ENCODE measurements around the gene RNF115. TPM values are rescaled to one million over a fixed set of nuclear protein-coding genes. Genes with fewer than 3 reads are reported as not detected.

RNF115 gene
- total RNA-seq, 4 donors from 2014 or later, result 37.8 to 46.3 (median 40.3) TPM

GRCh38 chr1:145788580-145788979 is 35.3 kb downstream of the RNF115 start:
- H3K4me1 ChIP-seq, result peaks cover 6 to 17% (median 14%) of the 10 kb centered on the region in 4 donors
- no peaks in the 10 kb centered on the region for H3K9me3 ChIP-seq
- no peak overlapping the region for H3K27ac ChIP-seq (replicated peaks in 1 of 4)
- H3K27me3 ChIP-seq, result no peaks in the 10 kb centered on the region
- 96% methylated on average over 3 of the region's 3 CpGs for WGBS
- TF ChIP-seq EP300 (IDR thresholded peaks at IDR 0.05) (no peak), POLR2AphosphoS5 (IDR thresholded peaks at IDR 0.05) (no peak), CTCF (IDR thresholded peaks at IDR 0.05) (no peak), POLR2A (IDR thresholded peaks at IDR 0.05; ENCODE audit: low read depth) (no peak)
- DNase-seq (ENCODE audit: extremely low spot score), result no peak
- H3K4me3 ChIP-seq, result no peak overlapping the region
- intact Hi-C loops (cut with DNase I), result loop anchor here (5.0 kb wide), 1 partner anchor 39 kb away; no protein-coding TSS in a partner anchor
- peaks cover 0 to 25% (median 8%) of the 10 kb centered on the region in 4 donors for H3K36me3 ChIP-seq

GRCh38 chr1:145786271-145786670 is 37.6 kb downstream of the RNF115 start:
- no peak for DNase-seq (ENCODE audit: extremely low spot score)
- H3K36me3 ChIP-seq, result peaks cover 0 to 14% (median 7%) of the 10 kb centered on the region in 4 donors
- no peak for TF ChIP-seq POLR2A (IDR thresholded peaks at IDR 0.05; ENCODE audit: low read depth)
- TF ChIP-seq EP300 (IDR thresholded peaks at IDR 0.05), result no peak
- no peak for TF ChIP-seq POLR2AphosphoS5 (IDR thresholded peaks at IDR 0.05)
- no peak for TF ChIP-seq CTCF (IDR thresholded peaks at IDR 0.05)
- no peak overlapping the region for H3K4me3 ChIP-seq
- no peaks in the 10 kb centered on the region for H3K27me3 ChIP-seq
- H3K9me3 ChIP-seq, result no peaks in the 10 kb centered on the region
- H3K4me1 ChIP-seq, result peaks cover 15 to 27% (median 24%) of the 10 kb centered on the region in 4 donors
- intact Hi-C loops (cut with DNase I), result loop anchor here (5.0 kb wide), 1 partner anchor 41 kb away; no protein-coding TSS in a partner anchor
- peak overlapping the region; percentile 81 to 84 (median 82) for H3K27ac ChIP-seq (replicated peaks in 1 of 4)
- 0% methylated on average over 1 of the region's 1 CpG for WGBS

GRCh38 chr1:145785547-145785946 is 38.3 kb downstream of the RNF115 start:
- intact Hi-C loops (cut with DNase I), result loop anchor here (5.0 kb wide), 1 partner anchor 42 kb away; no protein-coding TSS in a partner anchor
- WGBS, result 73% methylated on average over 1 of the region's 1 CpG
- TF ChIP-seq EP300 (IDR thresholded peaks at IDR 0.05) (no peak), POLR2A (IDR thresholded peaks at IDR 0.05; ENCODE audit: low read depth) (no peak), POLR2AphosphoS5 (IDR thresholded peaks at IDR 0.05) (no peak), CTCF (IDR thresholded peaks at IDR 0.05) (no peak)
- Histone ChIP-seq H3K27ac (replicated peaks in 1 of 4) (peak overlapping the region; percentile 81 to 84 (median 82)), H3K4me3 (no peak overlapping the region), H3K9me3 (no peaks in the 10 kb centered on the region), H3K27me3 (no peaks in the 10 kb centered on the region), H3K4me1 (peaks cover 15 to 32% (median 30%) of the 10 kb centered on the region in 4 donors), H3K36me3 (peaks cover 0 to 14% (median 7%) of the 10 kb centered on the region in 4 donors)
- no peak for DNase-seq (ENCODE audit: extremely low spot score)

- TF ChIP-seq CTCF (IDR thresholded peaks at IDR 0.05) (no peak), POLR2AphosphoS5 (IDR thresholded peaks at IDR 0.05) (peak in 1 of 2 donors; percentile 73), POLR2A (IDR thresholded peaks at IDR 0.05; ENCODE audit: low read depth) (no peak), EP300 (IDR thresholded peaks at IDR 0.05) (no peak)
- WGBS, result 46% methylated on average over 3 of the region's 3 CpGs
- peaks cover 0 to 24% (median 11%) of the 10 kb centered on the region in 4 donors for H3K36me3 ChIP-seq
- no peaks in the 10 kb centered on the region for H3K27me3 ChIP-seq
- peak overlapping the region; percentile 44 to 58 (median 48) for H3K4me3 ChIP-seq
- intact Hi-C loops (cut with DNase I), result no loop called here
- peaks cover 15 to 42% (median 40%) of the 10 kb centered on the region in 4 donors for H3K4me1 ChIP-seq
- no peaks in the 10 kb centered on the region for H3K9me3 ChIP-seq
- no peak for DNase-seq (ENCODE audit: extremely low spot score)
- peak overlapping the region; percentile 81 to 84 (median 82) for H3K27ac ChIP-seq (replicated peaks in 1 of 4)
Measured at GRCh38 chr1:145784409-145784808, 39.5 kb downstream of the RNF115 start.

All from esophagus muscularis mucosa (tissue), 4 donors.